ENCODE results near the gene KIAA1549. TPM values are rescaled to one million over a fixed set of nuclear protein-coding genes. Genes with fewer than 3 reads are reported as not detected.

The KIAA1549 gene
- total and polyA plus RNA-seq, 4 donors: 0.13 to 0.89 (median 0.42) TPM

DNA sequence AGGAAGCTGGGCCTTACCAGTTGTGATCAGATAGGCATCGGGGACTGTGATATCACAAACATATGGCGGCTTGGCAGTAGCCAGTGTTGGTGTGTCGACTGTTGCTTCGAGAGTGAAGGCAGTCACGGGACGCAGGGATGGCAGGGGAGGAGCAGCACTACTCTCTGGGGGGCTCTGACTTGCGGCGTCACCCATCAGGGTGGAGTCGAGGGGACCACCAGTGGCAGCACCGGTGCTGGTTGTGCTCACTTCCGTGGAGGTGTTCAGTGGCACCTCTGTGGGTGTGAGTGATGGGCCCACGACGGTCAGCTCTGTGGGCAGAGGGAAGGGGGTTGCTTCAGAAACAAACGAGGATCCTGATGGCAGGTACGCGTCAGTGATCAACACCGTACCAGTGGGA lies 64.5 kb downstream of the KIAA1549 start:
- no peaks in the 10 kb centered on the region for H3K36me3 ChIP-seq (ENCODE audit: control insufficient read depth in 4 of 4, insufficient read depth in 3 of 4, low read depth in 1 of 4, low read length in 3 of 4)
- H3K4me3 ChIP-seq (ENCODE audit: low read depth in 1 of 3, low read length in 3 of 3): no peak overlapping the region
- no peaks in the 10 kb centered on the region for H3K9me3 ChIP-seq (ENCODE audit: control insufficient read depth in 4 of 4, low read length in 3 of 4)
- H3K4me1 ChIP-seq (ENCODE audit: control insufficient read depth in 4 of 4, insufficient read depth in 4 of 4, low read length in 3 of 4): no peaks in the 10 kb centered on the region
- H3K27ac ChIP-seq (ENCODE audit: low read depth in 1 of 2, low read length in 2 of 2): no peak overlapping the region
- no peaks in the 10 kb centered on the region for H3K27me3 ChIP-seq (ENCODE audit: control insufficient read depth in 4 of 4, insufficient read depth in 4 of 4, low read length in 3 of 4)
- H3K9ac ChIP-seq (ENCODE audit: low read depth in 1 of 2, low read length in 2 of 2): no peak overlapping the region
- 94% methylated on average over 17 of the region's 17 CpGs for WGBS
- no peak for DNase-seq (ENCODE audit: low spot score)
- TF ChIP-seq GABPA (IDR thresholded peaks at IDR 0.05 in 1 of 2, conservative IDR thresholded peaks at IDR 0.05 in 1 of 2) (no peak), EGR1 (IDR thresholded peaks at IDR 0.05; ENCODE audit: low read depth in 2 of 2) (no peak), YY1 (IDR thresholded peaks at IDR 0.05) (no peak), RAD21 (IDR thresholded peaks at IDR 0.05) (no peak), HNF4G (IDR thresholded peaks at IDR 0.05) (no peak), CTCF (IDR thresholded peaks at IDR 0.05; ENCODE audit: low read depth, low read length, missing input control) (no peak), NR2F2 (IDR thresholded peaks at IDR 0.05) (no peak)
- TF ChIP-seq, protein P1, sequence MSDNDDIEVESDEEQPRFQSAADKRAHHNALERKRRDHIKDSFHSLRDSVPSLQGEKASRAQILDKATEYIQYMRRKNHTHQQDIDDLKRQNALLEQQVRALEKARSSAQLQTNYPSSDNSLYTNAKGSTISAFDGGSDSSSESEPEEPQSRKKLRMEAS (IDR thresholded peaks at IDR 0.05): no peak

GRCh38 chr7:138916275-138916674 lies 64.9 kb downstream of the KIAA1549 start:
- 96% methylated on average over 6 of the region's 6 CpGs for WGBS
- no peaks in the 10 kb centered on the region for H3K27me3 ChIP-seq (ENCODE audit: control insufficient read depth in 4 of 4, insufficient read depth in 4 of 4, low read length in 3 of 4)
- TF ChIP-seq EGR1 (IDR thresholded peaks at IDR 0.05; ENCODE audit: low read depth in 2 of 2) (no peak), NR2F2 (IDR thresholded peaks at IDR 0.05) (no peak)
- no peak overlapping the region for H3K4me3 ChIP-seq (ENCODE audit: low read depth in 1 of 3, low read length in 3 of 3)
- no peaks in the 10 kb centered on the region for H3K36me3 ChIP-seq (ENCODE audit: control insufficient read depth in 4 of 4, insufficient read depth in 3 of 4, low read depth in 1 of 4, low read length in 3 of 4)
- no peaks in the 10 kb centered on the region for H3K4me1 ChIP-seq (ENCODE audit: control insufficient read depth in 4 of 4, insufficient read depth in 4 of 4, low read length in 3 of 4)
- no peak overlapping the region for H3K27ac ChIP-seq (ENCODE audit: low read depth in 1 of 2, low read length in 2 of 2)
- H3K9ac ChIP-seq (ENCODE audit: low read depth in 1 of 2, low read length in 2 of 2): no peak overlapping the region
- H3K9me3 ChIP-seq (ENCODE audit: control insufficient read depth in 4 of 4, low read length in 3 of 4): no peaks in the 10 kb centered on the region
- no peak for DNase-seq (ENCODE audit: low spot score)

GRCh38 chr7:138913783-138914182 lies 67.4 kb downstream of the KIAA1549 start:
- Histone ChIP-seq H3K27ac (ENCODE audit: low read depth in 1 of 2, low read length in 2 of 2) (no peak overlapping the region), H3K4me1 (ENCODE audit: control insufficient read depth in 4 of 4, insufficient read depth in 4 of 4, low read length in 3 of 4) (no peaks in the 10 kb centered on the region), H3K4me3 (ENCODE audit: low read depth in 1 of 3, low read length in 3 of 3) (no peak overlapping the region), H3K27me3 (ENCODE audit: control insufficient read depth in 4 of 4, insufficient read depth in 4 of 4, low read length in 3 of 4) (no peaks in the 10 kb centered on the region), H3K9ac (ENCODE audit: low read depth in 1 of 2, low read length in 2 of 2) (no peak overlapping the region), H3K9me3 (ENCODE audit: control insufficient read depth in 4 of 4, low read length in 3 of 4) (no peaks in the 10 kb centered on the region), H3K36me3 (ENCODE audit: control insufficient read depth in 4 of 4, insufficient read depth in 3 of 4, low read depth in 1 of 4, low read length in 3 of 4) (no peaks in the 10 kb centered on the region)
- DNase-seq (ENCODE audit: low spot score): no peak
- no peak for TF ChIP-seq FOXA1 (IDR thresholded peaks at IDR 0.05)
- TF ChIP-seq SP1 (IDR thresholded peaks at IDR 0.05): no peak
- TF ChIP-seq NR2F2 (IDR thresholded peaks at IDR 0.05): no peak
- no peak for TF ChIP-seq RXRA (IDR thresholded peaks at IDR 0.05)
- TF ChIP-seq HNF4G (IDR thresholded peaks at IDR 0.05): no peak
- no peak for TF ChIP-seq REST (IDR thresholded peaks at IDR 0.05)
- 78% methylated on average over 2 of the region's 2 CpGs for WGBS
